ENCODE results near the gene IL23R.

The IL23R gene

GRCh38 chr1:67224856-67225255, 58.6 kb downstream of the IL23R start:
- no peaks in the 10 kb centered on the region for H3K4me1 Mint-ChIP-seq (ENCODE audit: low read depth)
- H3K36me3 Mint-ChIP-seq = no peaks in the 10 kb centered on the region
- H3K27me3 Mint-ChIP-seq = peaks cover 5% of the 10 kb centered on the region
- H3K9me3 Mint-ChIP-seq (ENCODE audit: low read depth) = peaks cover 7% of the 10 kb centered on the region
- H3K27ac Mint-ChIP-seq = no peak overlapping the region
- H3K4me3 Mint-ChIP-seq = no peak overlapping the region

GRCh38 chr1:67226688-67227087, 60.4 kb downstream of the IL23R start:
- H3K36me3 Mint-ChIP-seq = no peaks in the 10 kb centered on the region

GRCh38 chr1:67227196-67227595, 60.9 kb downstream of the IL23R start:
- Mint-ChIP-seq H3K4me1 (ENCODE audit: low read depth) (no peaks in the 10 kb centered on the region), H3K4me3 (no peak overlapping the region), H3K36me3 (no peaks in the 10 kb centered on the region), H3K9me3 (ENCODE audit: low read depth) (peaks cover 7% of the 10 kb centered on the region), H3K27me3 (peaks cover 5% of the 10 kb centered on the region), H3K27ac (no peak overlapping the region)

More at GRCh38 chr1:67226688-67227087, 60.4 kb downstream of the IL23R start:
- Mint-ChIP-seq H3K9me3 (ENCODE audit: low read depth) (peaks cover 7% of the 10 kb centered on the region), H3K27me3 (peaks cover 5% of the 10 kb centered on the region), H3K4me1 (ENCODE audit: low read depth) (no peaks in the 10 kb centered on the region), H3K4me3 (no peak overlapping the region), H3K27ac (no peak overlapping the region)

- Mint-ChIP-seq H3K27ac (no peak overlapping the region), H3K4me3 (no peak overlapping the region), H3K27me3 (peaks cover 5% of the 10 kb centered on the region), H3K4me1 (ENCODE audit: low read depth) (no peaks in the 10 kb centered on the region), H3K36me3 (no peaks in the 10 kb centered on the region), H3K9me3 (ENCODE audit: low read depth) (peaks cover 7% of the 10 kb centered on the region)
Measured at GRCh38 chr1:67228791-67229190, 62.5 kb downstream of the IL23R start.

GRCh38 chr1:67230539-67230938, 64.3 kb downstream of the IL23R start:
- Mint-ChIP-seq H3K9me3 (ENCODE audit: low read depth) (peaks cover 7% of the 10 kb centered on the region), H3K36me3 (no peaks in the 10 kb centered on the region), H3K27ac (no peak overlapping the region), H3K4me3 (no peak overlapping the region), H3K27me3 (peaks cover 5% of the 10 kb centered on the region), H3K4me1 (ENCODE audit: low read depth) (no peaks in the 10 kb centered on the region)

- Mint-ChIP-seq H3K4me3 (no peak overlapping the region), H3K4me1 (ENCODE audit: low read depth) (no peaks in the 10 kb centered on the region), H3K9me3 (ENCODE audit: low read depth) (no peaks in the 10 kb centered on the region), H3K36me3 (no peaks in the 10 kb centered on the region), H3K27ac (no peak overlapping the region), H3K27me3 (no peaks in the 10 kb centered on the region)
Measured at GRCh38 chr1:67236277-67236676, 70.0 kb downstream of the IL23R start.

- no peak overlapping the region for H3K27ac Mint-ChIP-seq
- H3K27me3 Mint-ChIP-seq = no peaks in the 10 kb centered on the region
- no peaks in the 10 kb centered on the region for H3K36me3 Mint-ChIP-seq
- H3K4me1 Mint-ChIP-seq (ENCODE audit: low read depth) = no peaks in the 10 kb centered on the region
- H3K9me3 Mint-ChIP-seq (ENCODE audit: low read depth) = no peaks in the 10 kb centered on the region
- no peak overlapping the region for H3K4me3 Mint-ChIP-seq
Measured at GRCh38 chr1:67239738-67240137, 73.5 kb downstream of the IL23R start.

- Mint-ChIP-seq H3K4me1 (ENCODE audit: low read depth) (no peaks in the 10 kb centered on the region), H3K27ac (no peak overlapping the region), H3K9me3 (ENCODE audit: low read depth) (no peaks in the 10 kb centered on the region), H3K36me3 (no peaks in the 10 kb centered on the region), H3K27me3 (no peaks in the 10 kb centered on the region), H3K4me3 (no peak overlapping the region)
Measured at GRCh38 chr1:67241200-67241746, 75.0 kb downstream of the IL23R start.

GRCh38 chr1:67242016-67242415, 75.8 kb downstream of the IL23R start:
- Mint-ChIP-seq H3K9me3 (ENCODE audit: low read depth) (no peaks in the 10 kb centered on the region), H3K36me3 (no peaks in the 10 kb centered on the region)

GRCh38 chr1:67250051-67250653, 83.9 kb downstream of the IL23R start:
- no peak overlapping the region for H3K4me3 Mint-ChIP-seq
- H3K27ac Mint-ChIP-seq = no peak overlapping the region
- H3K27me3 Mint-ChIP-seq = peaks cover 4% of the 10 kb centered on the region
- no peaks in the 10 kb centered on the region for H3K4me1 Mint-ChIP-seq (ENCODE audit: low read depth)
- H3K9me3 Mint-ChIP-seq (ENCODE audit: low read depth) = peaks cover 9% of the 10 kb centered on the region
- H3K36me3 Mint-ChIP-seq = peaks cover 7% of the 10 kb centered on the region

More at GRCh38 chr1:67242016-67242415, 75.8 kb downstream of the IL23R start:
- Mint-ChIP-seq H3K4me3 (no peak overlapping the region), H3K27ac (no peak overlapping the region), H3K27me3 (no peaks in the 10 kb centered on the region), H3K4me1 (ENCODE audit: low read depth) (no peaks in the 10 kb centered on the region)

- Mint-ChIP-seq H3K4me3 (no peak overlapping the region), H3K4me1 (ENCODE audit: low read depth) (peaks cover 4% of the 10 kb centered on the region), H3K36me3 (peaks cover 2% of the 10 kb centered on the region), H3K9me3 (ENCODE audit: low read depth) (no peaks in the 10 kb centered on the region), H3K27ac (no peak overlapping the region), H3K27me3 (no peaks in the 10 kb centered on the region)
Measured at GRCh38 chr1:67256291-67257172, 90.3 kb downstream of the IL23R start.

GRCh38 chr1:67257173-67257535, 90.9 kb downstream of the IL23R start:
- H3K4me1 Mint-ChIP-seq (ENCODE audit: low read depth) = peaks cover 11% of the 10 kb centered on the region
- H3K4me3 Mint-ChIP-seq = no peak overlapping the region
- H3K27me3 Mint-ChIP-seq = no peaks in the 10 kb centered on the region
- no peaks in the 10 kb centered on the region for H3K9me3 Mint-ChIP-seq (ENCODE audit: low read depth)
- H3K27ac Mint-ChIP-seq = no peak overlapping the region
- peaks cover 2% of the 10 kb centered on the region for H3K36me3 Mint-ChIP-seq

GRCh38 chr1:67261680-67262079, 95.4 kb downstream of the IL23R start:
- Mint-ChIP-seq H3K36me3 (no peaks in the 10 kb centered on the region), H3K4me3 (no peak overlapping the region), H3K9me3 (ENCODE audit: low read depth) (no peaks in the 10 kb centered on the region)

GRCh38 chr1:67262735-67263134, 96.5 kb downstream of the IL23R start:
- H3K27ac Mint-ChIP-seq = peak overlapping the region; percentile 41
- H3K36me3 Mint-ChIP-seq = no peaks in the 10 kb centered on the region
- H3K9me3 Mint-ChIP-seq (ENCODE audit: low read depth) = no peaks in the 10 kb centered on the region

More at GRCh38 chr1:67261680-67262079, 95.4 kb downstream of the IL23R start:
- peaks cover 27% of the 10 kb centered on the region for H3K4me1 Mint-ChIP-seq (ENCODE audit: low read depth)
- no peaks in the 10 kb centered on the region for H3K27me3 Mint-ChIP-seq
- H3K27ac Mint-ChIP-seq = peak overlapping the region; percentile 70

GRCh38 chr1:67264152-67264551, 97.9 kb downstream of the IL23R start:
- no peaks in the 10 kb centered on the region for H3K9me3 Mint-ChIP-seq (ENCODE audit: low read depth)
- no peak overlapping the region for H3K4me3 Mint-ChIP-seq
- H3K27me3 Mint-ChIP-seq = no peaks in the 10 kb centered on the region
- H3K4me1 Mint-ChIP-seq (ENCODE audit: low read depth) = peaks cover 27% of the 10 kb centered on the region
- H3K27ac Mint-ChIP-seq = no peak overlapping the region
- H3K36me3 Mint-ChIP-seq = no peaks in the 10 kb centered on the region

More at GRCh38 chr1:67262735-67263134, 96.5 kb downstream of the IL23R start:
- peaks cover 27% of the 10 kb centered on the region for H3K4me1 Mint-ChIP-seq (ENCODE audit: low read depth)
- no peaks in the 10 kb centered on the region for H3K27me3 Mint-ChIP-seq
- H3K4me3 Mint-ChIP-seq = no peak overlapping the region
